Prostate gland (tissue), 2 donors: ENCODE results near the gene GRIK3. TPM values are rescaled to one million over a fixed set of nuclear protein-coding genes. Genes with fewer than 3 reads are reported as not detected.

ENCODE experiments used
- DNase-seq: peaks from one replicate; pipeline ENCODE4 v3.0.0-alpha.2; 2019; ENCODE audit warnings: low spot score
- H3K27ac ChIP-seq, 2 donors: fragments of 200-600 bp; sonication (generic); 2 replicates each; pipeline ENCODE4 v1.5.1; 2017 to 2019
- H3K27me3 ChIP-seq: fragments of 200-600 bp; sonication (generic); replicated peaks from 2 replicates; pipeline ENCODE4 v1.5.1; 2019; ENCODE audit not compliant: insufficient read depth
- H3K36me3 ChIP-seq, 2 donors: fragments of 200-600 bp; sonication (generic); 1 replicate in 1 of 2; 2 replicates in 1 of 2; pipeline versions ENCODE4 v1.5.1 to v1.8.1; 2017 to 2019
- H3K4me1 ChIP-seq: fragments of 200-600 bp; sonication (generic); replicated peaks from 2 replicates; pipeline ENCODE4 v1.5.1; 2019
- H3K4me3 ChIP-seq, 2 donors: fragments of 200-600 bp; sonication (generic); 2 replicates each; pipeline ENCODE4 v1.5.1; 2017 to 2019
- H3K9me3 ChIP-seq: fragments of 200-600 bp; sonication (generic); 2 replicates; pipeline ENCODE4 v1.5.1; 2017
- POLR2A ChIP-seq: fragments of 450-650 bp; IDR thresholded peaks from one replicate; pipeline ENCODE4 v1.6.1; 2016; ENCODE audit warnings: antibody characterized with exemption, mild to moderate bottlenecking
- POLR2AphosphoS5 ChIP-seq: sonication (generic); formaldehyde crosslinking; IDR thresholded peaks from one replicate; pipeline ENCODE4 v1.6.1; 2017; ENCODE audit warnings: antibody characterized with exemption
- WGBS: methylation state at CpG from one replicate; pipeline ENCODE4 v1.1.5; 2018; 5-methylcytosine and 5-hydroxymethylcytosine counted together
- intact Hi-C: fragments of 100-400 bp; cut with DNase I; formaldehyde crosslinking; loops from one replicate; pipeline ENCODE4 v1.14.2; 2022
- total RNA-seq, 2 donors: library from RNA; depleted of rRNA; stranded (reverse); fragments of >200 nt; gene quantifications; one replicate each; pipeline ENCODE4 v1.1.0, GENCODE V29; 2016
- TF ChIP-seq, protein P1 (sequence below), 4 experiments: fragments of 200-600 bp in 2 of 4; fragments of 450-650 bp in 2 of 4; sonication (generic) in 2 of 4; IDR thresholded peaks; 1 replicate in 3 of 4; 2 replicates in 1 of 4; pipeline ENCODE4 v1.5.1; 2016 to 2019; ENCODE audit warnings: antibody characterized with exemption in 4 of 4, mild to moderate bottlenecking in 2 of 4, moderate library complexity in 2 of 4

GRIK3 gene
- total RNA-seq, 2 donors from 2014 or later: 0.36 to 5.9 TPM

DNA sequence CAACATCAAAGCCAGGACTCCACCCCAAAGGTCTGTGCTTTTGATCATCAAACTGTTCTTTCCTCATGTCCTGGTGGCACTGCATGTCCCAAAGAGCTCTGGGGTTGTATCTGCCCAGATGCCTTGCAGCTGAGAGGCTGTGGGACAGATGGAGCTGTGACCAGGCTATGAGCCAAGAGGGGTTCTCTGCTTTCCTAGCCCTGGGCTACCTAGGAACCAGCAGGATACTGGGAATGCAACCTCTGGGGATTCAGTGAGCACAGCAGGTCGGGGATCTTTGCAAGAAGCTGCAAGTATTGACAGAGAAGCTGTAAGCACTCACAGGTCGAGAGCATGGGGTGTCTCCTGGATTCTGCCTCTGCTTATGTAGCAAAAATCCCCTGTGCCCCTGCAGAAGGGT lies 186.6 kb downstream of the GRIK3 start:
- no peaks in the 10 kb centered on the region for H3K4me1 ChIP-seq
- TF ChIP-seq, protein P1, sequence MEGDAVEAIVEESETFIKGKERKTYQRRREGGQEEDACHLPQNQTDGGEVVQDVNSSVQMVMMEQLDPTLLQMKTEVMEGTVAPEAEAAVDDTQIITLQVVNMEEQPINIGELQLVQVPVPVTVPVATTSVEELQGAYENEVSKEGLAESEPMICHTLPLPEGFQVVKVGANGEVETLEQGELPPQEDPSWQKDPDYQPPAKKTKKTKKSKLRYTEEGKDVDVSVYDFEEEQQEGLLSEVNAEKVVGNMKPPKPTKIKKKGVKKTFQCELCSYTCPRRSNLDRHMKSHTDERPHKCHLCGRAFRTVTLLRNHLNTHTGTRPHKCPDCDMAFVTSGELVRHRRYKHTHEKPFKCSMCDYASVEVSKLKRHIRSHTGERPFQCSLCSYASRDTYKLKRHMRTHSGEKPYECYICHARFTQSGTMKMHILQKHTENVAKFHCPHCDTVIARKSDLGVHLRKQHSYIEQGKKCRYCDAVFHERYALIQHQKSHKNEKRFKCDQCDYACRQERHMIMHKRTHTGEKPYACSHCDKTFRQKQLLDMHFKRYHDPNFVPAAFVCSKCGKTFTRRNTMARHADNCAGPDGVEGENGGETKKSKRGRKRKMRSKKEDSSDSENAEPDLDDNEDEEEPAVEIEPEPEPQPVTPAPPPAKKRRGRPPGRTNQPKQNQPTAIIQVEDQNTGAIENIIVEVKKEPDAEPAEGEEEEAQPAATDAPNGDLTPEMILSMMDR (IDR thresholded peaks at IDR 0.05): no peak
- TF ChIP-seq POLR2AphosphoS5 (no peak), POLR2A (no peak)
- no peaks in the 10 kb centered on the region for H3K9me3 ChIP-seq
- no peak overlapping the region for H3K27ac ChIP-seq
- no peak overlapping the region for H3K4me3 ChIP-seq
- WGBS: 13% methylated on average over 2 of the region's 2 CpGs
- intact Hi-C loops: no loop called here
- H3K27me3 ChIP-seq: peaks cover 6% of the 10 kb centered on the region
- no peak for DNase-seq
- H3K36me3 ChIP-seq: no peaks in the 10 kb centered on the region

DNA sequence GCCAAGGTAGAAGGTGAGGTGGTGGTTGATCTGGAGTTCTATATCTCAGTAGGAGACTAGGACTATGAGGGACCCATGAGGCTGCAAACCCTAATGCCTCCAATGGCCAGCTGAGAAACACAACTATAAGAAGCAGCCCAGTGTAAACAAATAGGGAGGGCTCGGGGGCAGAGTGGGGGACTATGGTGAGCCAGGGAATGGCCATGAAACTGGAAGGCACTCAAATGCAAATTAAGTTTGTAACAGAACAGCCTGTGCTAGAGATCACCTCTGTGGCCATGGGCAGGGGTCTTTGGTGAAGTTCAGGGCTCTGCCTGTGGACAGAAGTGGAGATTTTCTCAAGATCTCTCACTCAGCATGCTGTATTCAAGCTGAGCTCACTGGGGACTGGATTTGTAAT lies 187.1 kb downstream of the GRIK3 start:
- intact Hi-C loops: no loop called here
- Histone ChIP-seq H3K4me3 (no peak overlapping the region), H3K27me3 (peaks cover 3% of the 10 kb centered on the region), H3K4me1 (no peaks in the 10 kb centered on the region), H3K9me3 (no peaks in the 10 kb centered on the region), H3K36me3 (no peaks in the 10 kb centered on the region), H3K27ac (no peak overlapping the region)
- 0% methylated on average over 1 of the region's 1 CpG for WGBS
- TF ChIP-seq, protein P1 (IDR thresholded peaks at IDR 0.05): no peak
- TF ChIP-seq POLR2AphosphoS5 (no peak), POLR2A (no peak)
- no peak for DNase-seq

GRCh38 chr1:36846357-36846756 lies 188.0 kb downstream of the GRIK3 start:
- peaks cover 3% of the 10 kb centered on the region for H3K27me3 ChIP-seq
- H3K9me3 ChIP-seq: no peaks in the 10 kb centered on the region
- H3K27ac ChIP-seq: no peak overlapping the region
- no peaks in the 10 kb centered on the region for H3K4me1 ChIP-seq
- DNase-seq: no peak
- 70% methylated on average over 1 of the region's 1 CpG for WGBS
- H3K36me3 ChIP-seq: no peaks in the 10 kb centered on the region
- no peak overlapping the region for H3K4me3 ChIP-seq
- intact Hi-C loops: no loop called here
- no peak for TF ChIP-seq POLR2AphosphoS5
- TF ChIP-seq, protein P1 (IDR thresholded peaks at IDR 0.05): no peak
- TF ChIP-seq POLR2A: no peak

DNA sequence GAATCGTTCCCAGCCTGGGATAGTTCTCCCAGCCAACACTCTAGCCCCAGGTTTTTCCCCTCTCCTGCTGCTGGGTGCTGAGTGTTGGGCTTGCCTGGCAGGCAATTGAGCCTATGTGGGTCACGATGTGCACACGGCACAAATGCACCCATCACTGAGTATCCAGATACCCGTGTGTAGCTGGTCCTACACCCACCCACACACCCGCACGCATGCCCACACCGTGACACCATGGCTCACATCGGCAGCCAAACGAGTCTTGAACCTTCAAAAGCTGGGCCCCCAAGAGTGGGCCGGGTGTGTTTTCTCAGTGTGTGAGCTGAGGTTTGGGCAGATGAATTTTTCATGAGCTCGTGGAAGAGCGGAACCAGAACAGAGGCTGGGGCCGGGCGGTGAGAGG lies 188.5 kb downstream of the GRIK3 start:
- no peak for DNase-seq
- no peak overlapping the region for H3K27ac ChIP-seq
- TF ChIP-seq POLR2A (no peak), POLR2AphosphoS5 (no peak)
- TF ChIP-seq, protein P1 (IDR thresholded peaks at IDR 0.05): no peak
- intact Hi-C loops: no loop called here
- no peak overlapping the region for H3K4me3 ChIP-seq
- no peaks in the 10 kb centered on the region for H3K4me1 ChIP-seq
- H3K36me3 ChIP-seq: no peaks in the 10 kb centered on the region
- H3K27me3 ChIP-seq: peaks cover 3% of the 10 kb centered on the region
- no peaks in the 10 kb centered on the region for H3K9me3 ChIP-seq
- 78% methylated on average over 14 of the region's 14 CpGs for WGBS

DNA sequence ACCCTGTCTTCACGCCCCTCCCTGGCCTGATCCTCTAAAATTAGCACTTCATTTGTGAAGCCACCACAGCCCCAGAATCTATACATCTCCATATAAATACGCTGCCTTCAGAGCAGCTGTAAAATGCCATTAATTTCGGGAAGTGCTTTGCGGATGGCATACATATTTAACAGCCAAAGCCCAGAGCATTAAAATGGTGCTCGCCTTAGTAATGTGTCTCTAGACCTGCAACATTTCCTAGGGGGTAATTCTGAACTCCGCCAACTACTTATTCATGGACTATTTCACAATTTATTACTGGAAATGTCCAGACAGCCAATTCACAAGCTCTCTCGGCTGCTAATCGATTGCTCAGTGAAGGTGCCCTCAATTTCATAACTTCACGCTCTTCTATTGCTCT lies 189.4 kb downstream of the GRIK3 start:
- no peaks in the 10 kb centered on the region for H3K4me1 ChIP-seq
- no peak overlapping the region for H3K27ac ChIP-seq
- no peaks in the 10 kb centered on the region for H3K9me3 ChIP-seq
- intact Hi-C loops: no loop called here
- peaks cover 3% of the 10 kb centered on the region for H3K27me3 ChIP-seq
- H3K36me3 ChIP-seq: no peaks in the 10 kb centered on the region
- WGBS: 69% methylated on average over 9 of the region's 9 CpGs
- H3K4me3 ChIP-seq: no peak overlapping the region
- TF ChIP-seq, protein P1 (IDR thresholded peaks at IDR 0.05): no peak
- TF ChIP-seq POLR2AphosphoS5 (no peak), POLR2A (no peak)
- no peak for DNase-seq
